Measurements from ENCODE around the gene PWWP2A.

GRCh38 chr5:160048131-160048530 is 71.1 kb downstream of the PWWP2A start:
- TF ChIP-seq CTCF (IDR thresholded peaks at IDR 0.05) (no peak), POLR2A (IDR thresholded peaks at IDR 0.05) (no peak)
